Omental fat pad (tissue), 4 donors: Measurements from ENCODE around the gene DSE. TPM values are rescaled to one million over a fixed set of nuclear protein-coding genes. Genes with fewer than 3 reads are reported as not detected.
"Not testable (repeated sequence)": the region's sequence is repeated elsewhere in the genome, so short reads cannot be mapped to it uniquely, and the experiment has no call there.

ENCODE experiments used
- ATAC-seq: fragments of 150-250 bp; one replicate; pipeline ENCODE4 v1.9.1; 2016; ENCODE audit warnings: mild to moderate bottlenecking, moderate library complexity; ENCODE audit not compliant: low FRiP score
- DNase-seq: peaks from one replicate; pipeline ENCODE4 v3.0.0-alpha.2; 2019; ENCODE audit warnings: low spot score
- total RNA-seq, 4 donors: library from RNA; depleted of rRNA; stranded (reverse); fragments of >200 nt; gene quantifications; one replicate each; pipeline ENCODE4 v1.1.0, GENCODE V29; 2016
- TF ChIP-seq, protein P1 (sequence below), 3 donors: fragments of 450-650 bp; IDR thresholded peaks; one replicate each; pipeline ENCODE4 v1.5.1; 2016 to 2017; ENCODE audit warnings: antibody characterized with exemption in 3 of 3, mild to moderate bottlenecking in 3 of 3, moderate library complexity in 2 of 3

DSE gene
- total RNA-seq, 4 donors from 2014 or later: 80.9 to 145 (median 100) TPM

- DNase-seq: no peak
- no peak for ATAC-seq
- TF ChIP-seq, protein P1, sequence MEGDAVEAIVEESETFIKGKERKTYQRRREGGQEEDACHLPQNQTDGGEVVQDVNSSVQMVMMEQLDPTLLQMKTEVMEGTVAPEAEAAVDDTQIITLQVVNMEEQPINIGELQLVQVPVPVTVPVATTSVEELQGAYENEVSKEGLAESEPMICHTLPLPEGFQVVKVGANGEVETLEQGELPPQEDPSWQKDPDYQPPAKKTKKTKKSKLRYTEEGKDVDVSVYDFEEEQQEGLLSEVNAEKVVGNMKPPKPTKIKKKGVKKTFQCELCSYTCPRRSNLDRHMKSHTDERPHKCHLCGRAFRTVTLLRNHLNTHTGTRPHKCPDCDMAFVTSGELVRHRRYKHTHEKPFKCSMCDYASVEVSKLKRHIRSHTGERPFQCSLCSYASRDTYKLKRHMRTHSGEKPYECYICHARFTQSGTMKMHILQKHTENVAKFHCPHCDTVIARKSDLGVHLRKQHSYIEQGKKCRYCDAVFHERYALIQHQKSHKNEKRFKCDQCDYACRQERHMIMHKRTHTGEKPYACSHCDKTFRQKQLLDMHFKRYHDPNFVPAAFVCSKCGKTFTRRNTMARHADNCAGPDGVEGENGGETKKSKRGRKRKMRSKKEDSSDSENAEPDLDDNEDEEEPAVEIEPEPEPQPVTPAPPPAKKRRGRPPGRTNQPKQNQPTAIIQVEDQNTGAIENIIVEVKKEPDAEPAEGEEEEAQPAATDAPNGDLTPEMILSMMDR (IDR thresholded peaks at IDR 0.05): no peak
Measured at GRCh38 chr6:116329156-116329555, 41.6 kb upstream of the DSE start.

- TF ChIP-seq, protein P1 (IDR thresholded peaks at IDR 0.05): no peak
- DNase-seq: no peak
- ATAC-seq: no peak
Measured at GRCh38 chr6:116330511-116330910, 40.2 kb upstream of the DSE start.

DNA sequence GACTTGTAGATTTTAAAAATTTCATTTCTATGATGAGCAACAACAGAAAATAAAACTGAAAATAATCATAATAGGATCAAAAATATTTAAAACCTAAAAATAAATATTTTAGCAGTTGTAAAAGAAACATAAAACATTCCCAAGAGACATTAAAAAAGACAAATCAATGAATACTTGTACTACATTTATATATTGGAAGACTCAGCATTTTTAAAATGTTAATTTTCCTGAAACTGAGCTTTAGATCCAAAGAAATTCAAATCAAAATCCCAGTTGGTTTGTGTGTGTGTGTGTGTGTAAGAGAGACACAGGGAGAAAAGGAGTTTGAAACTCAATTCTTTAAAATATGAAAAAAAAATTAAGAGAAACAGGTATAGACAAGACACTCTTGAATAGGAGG lies 38.7 kb upstream of the DSE start:
- no peak for ATAC-seq
- TF ChIP-seq, protein P1 (IDR thresholded peaks at IDR 0.05): no peak
- no peak for DNase-seq

DNA sequence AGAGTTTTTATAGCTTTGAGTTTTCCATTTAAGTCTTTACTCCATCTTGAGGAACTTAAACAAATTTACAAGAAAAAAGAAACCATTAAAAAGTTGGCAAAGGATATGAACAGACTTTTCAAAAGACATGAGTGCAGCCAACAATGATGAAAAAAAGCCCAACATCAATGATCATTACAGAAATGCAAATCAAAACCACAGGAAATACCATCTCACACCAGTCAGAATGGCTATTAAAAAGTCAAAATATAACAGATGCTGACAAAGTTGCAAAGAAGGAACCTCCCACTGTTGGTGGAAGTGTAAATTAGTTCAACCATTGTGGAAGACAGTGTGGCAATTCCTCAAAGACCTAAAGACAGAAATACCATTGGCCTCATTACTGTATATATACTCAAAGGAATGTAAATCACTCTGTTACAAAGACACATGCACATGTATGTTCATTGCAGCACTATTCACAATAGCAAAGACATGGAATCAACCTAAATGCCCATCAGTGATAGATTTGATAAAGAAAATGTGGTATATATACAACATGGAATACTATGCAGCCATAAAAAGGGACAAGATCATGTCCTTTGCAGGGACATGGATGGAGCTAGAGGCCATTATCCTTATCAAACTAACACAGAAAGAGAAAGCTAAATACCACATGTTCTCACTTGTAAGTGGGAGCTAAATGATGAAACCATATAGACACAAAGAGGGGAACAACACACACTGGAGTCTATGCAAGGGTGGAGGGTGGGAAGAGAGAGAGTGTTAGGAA lies 35.9 kb upstream of the DSE start:
- ATAC-seq, DNase-seq: not testable (repeated sequence)

GRCh38 chr6:116335612-116336215 lies 35.0 kb upstream of the DSE start:
- TF ChIP-seq, protein P1 (IDR thresholded peaks at IDR 0.05): no peak
- ATAC-seq (no peak), DNase-seq (no peak)

- DNase-seq (no peak), ATAC-seq (no peak)
- TF ChIP-seq, protein P1 (IDR thresholded peaks at IDR 0.05): no peak
Measured at GRCh38 chr6:116338943-116339342, 31.8 kb upstream of the DSE start.

DNA sequence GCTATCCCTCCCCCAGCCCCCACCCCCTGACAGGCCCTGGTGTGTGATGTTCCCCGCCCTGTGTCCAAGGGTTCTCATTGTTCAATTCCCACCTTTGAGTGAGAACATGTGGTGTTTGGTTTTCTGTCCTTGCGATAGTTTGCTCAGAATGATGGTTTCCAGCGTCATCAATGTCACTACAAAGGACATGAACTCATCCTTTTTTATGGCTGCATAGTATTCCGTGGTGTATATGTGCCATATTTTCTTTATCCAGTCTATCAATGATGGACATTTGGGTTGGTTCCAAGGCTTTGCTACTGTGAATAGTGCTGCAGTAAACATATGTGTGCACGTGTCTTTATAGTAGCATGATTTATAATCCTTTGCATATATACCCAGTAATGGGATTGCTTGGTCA lies 30.1 kb upstream of the DSE start:
- not testable (repeated sequence) for ATAC-seq, DNase-seq

- TF ChIP-seq, protein P1 (IDR thresholded peaks at IDR 0.05): no peak
- DNase-seq: no peak
- peak; percentile 62 for ATAC-seq
Measured at GRCh38 chr6:116349216-116349615, 21.5 kb upstream of the DSE start.
